ENCODE measurements around the gene TTLL13. TPM values are rescaled to one million over a fixed set of nuclear protein-coding genes. Genes with fewer than 3 reads are reported as not detected.

TTLL13 gene
- total and polyA plus RNA-seq, 2 of the 4 experiments (the other 2 are of a cell fraction): 0.10 TPM; not detected in 1

GRCh38 chr15:90231028-90232017 lies 18.0 kb upstream of the TTLL13 start:
- Histone ChIP-seq H3K4ac (ENCODE audit: low read depth, low read length) (no peak overlapping the region), H3K27me3 (ENCODE audit: control insufficient read depth, insufficient read depth, low read length) (no peaks in the 10 kb centered on the region), H3K36me3 (ENCODE audit: control insufficient read depth, insufficient read depth, low read length) (peaks cover 42% of the 10 kb centered on the region), H3K9me3 (ENCODE audit: control insufficient read depth, insufficient read depth, low read length) (no peaks in the 10 kb centered on the region), H2AFZ (replicated peaks; ENCODE audit: low read length, poor library complexity) (no peak overlapping the region), H2BK20ac (ENCODE audit: low read depth, low read length) (no peak overlapping the region), H2BK15ac (ENCODE audit: low read depth, low read length) (no peak overlapping the region), H2AK9ac (replicated peaks; ENCODE audit: low read depth, low read length, poor library complexity) (peak overlapping the region; percentile 46), H3K9ac (ENCODE audit: low read depth, low read length) (no peak overlapping the region), H3K4me1 (ENCODE audit: control insufficient read depth, insufficient read depth, low read length) (peaks cover 4% of the 10 kb centered on the region), H3K4me2 (ENCODE audit: low read depth, low read length) (no peak overlapping the region; the same call in 1 of the 2 replicates), H4K91ac (ENCODE audit: insufficient read depth, low read depth, low read length) (no peak overlapping the region), H3K9me1 (ENCODE audit: insufficient read depth, low read length) (peaks cover 18% of the 10 kb centered on the region), H3K18ac (ENCODE audit: low read depth, low read length) (no peak overlapping the region), H3K4me3 (ENCODE audit: insufficient read depth, low read depth, low read length) (no peak overlapping the region), H3K14ac (replicated peaks; ENCODE audit: low read depth, low read length) (no peak overlapping the region), H2AK5ac (ENCODE audit: low read depth, low read length) (no peak overlapping the region; the same call in 1 of the 2 replicates), H3K23ac (ENCODE audit: low read depth, low read length) (no peak overlapping the region), H3K79me1 (ENCODE audit: low read depth in 1 of 2, low read length in 2 of 2) (peaks cover 19 to 45% of the 10 kb centered on the region in 2 experiments), H3K27ac (ENCODE audit: insufficient read depth, low read length) (no peak overlapping the region), H2BK5ac (ENCODE audit: low read depth, low read length, poor library complexity, severe bottlenecking) (no peak overlapping the region), H2BK120ac (ENCODE audit: low read depth, low read length) (no peak overlapping the region), H4K20me1 (ENCODE audit: insufficient read depth, low read length) (0 out of 2 replicates have a peak, but pooled peaks cover 7% of the 10 kb centered on the region), H4K8ac (ENCODE audit: low read depth in 2 of 2, low read length in 2 of 2) (no peak overlapping the region), H4K5ac (ENCODE audit: low read depth, low read length) (no peak overlapping the region), H3K56ac (ENCODE audit: extremely low read depth, insufficient read depth, low read length) (no peak overlapping the region)
- in situ Hi-C loops (cut with MboI; ENCODE audit: low sequenced_read_pairs) (no loop called here), dilution Hi-C loops (cut with HindIII; ENCODE audit: low sequenced_read_pairs, unreplicated experiment) (no loop called here), intact Hi-C loops (cut with micrococcal nuclease) (loop anchor here (5.0 kb wide), 1 partner anchor 339 kb away; the partner anchor contains the start of gene AP3S2)
- POLR2A ChIA-PET (ENCODE audit: unreplicated experiment): interaction anchor here (0.6 kb wide), 1 partner anchor 39 kb away, joined by 12 read pairs; no protein-coding TSS in a partner anchor
- TF ChIP-seq MAZ (IDR thresholded peaks at IDR 0.05; ENCODE audit: borderline replicate concordance, low read depth, low read length) (no peak), NFE2L2 (IDR thresholded peaks at IDR 0.05; ENCODE audit: low read depth, low read length) (no peak), USF2 (IDR thresholded peaks at IDR 0.05; ENCODE audit: low read depth, low read length) (no peak), MAFK (IDR thresholded peaks at IDR 0.05; ENCODE audit: low read depth, low read length) (no peak), POLR2A (IDR thresholded peaks at IDR 0.05; ENCODE audit: low read depth, low read length) (no peak), RCOR1 (IDR thresholded peaks at IDR 0.05; ENCODE audit: insufficient replicate concordance, low read length) (no peak), RAD21 (IDR thresholded peaks at IDR 0.05; ENCODE audit: low read length) (no peak), CEBPB (IDR thresholded peaks at IDR 0.05; ENCODE audit: low read depth, low read length) (no peak), BHLHE40 (IDR thresholded peaks at IDR 0.05; ENCODE audit: low read depth, low read length) (no peak)
- no TSS peak for BruUV-seq (replicated peaks)
- CTCF ChIA-PET: no interaction called here
- 85% methylated on average over 15 of the region's 27 CpGs; no CpG with 5 or more reads in 1 of the 2 experiments for WGBS, 2 experiments (ENCODE audit: extremely low coverage in 2 of 2, insufficient read length in 1 of 2)
- no peak for DNase-seq
- ATAC-seq (ENCODE audit: low read depth): no peak

All from IMR-90 (cell line).